Keratinocyte (primary cell): ENCODE data around the gene BORCS6. TPM values are rescaled to one million over a fixed set of nuclear protein-coding genes. Genes with fewer than 3 reads are reported as not detected.
A peak's percentile ranks its signal among the peaks of the same experiment; 100 is the strongest.

Experiments
- DNase-seq: peaks from one replicate; pipeline ENCODE4 v3.0.0-alpha.2; 2011; ENCODE audit warnings: low read depth, missing footprints, low spot score
- FAIRE-seq: peaks from 2 replicates; lab custom pipeline; 2011; peaks lifted over from hg19 to GRCh38; lab: Jason Lieb, UNC
- H2AFZ ChIP-seq: 2 replicates; pipeline ENCODE4 v1.6.0; 2012; ENCODE audit warnings: low read length, control low read depth, inconsistent platforms; ENCODE audit not compliant: control insufficient read depth
- H3K27ac ChIP-seq: 2 replicates; pipeline ENCODE4 v1.5.1; 2011; ENCODE audit warnings: low read length; ENCODE audit not compliant: control insufficient read depth, insufficient read depth
- H3K27me3 ChIP-seq: 3 replicates; pipeline ENCODE4 v1.6.0; 2011; ENCODE audit warnings: low read length; ENCODE audit not compliant: control insufficient read depth, insufficient read depth; ENCODE audit errors: extremely low read depth
- H3K36me3 ChIP-seq, 2 experiments: 2 replicates in 1 of 2; 3 replicates in 1 of 2; pipeline ENCODE4 v1.5.1; 2011; ENCODE audit warnings: low read length in 2 of 2, mild to moderate bottlenecking in 1 of 2; ENCODE audit not compliant: control insufficient read depth in 2 of 2, insufficient read depth in 2 of 2; ENCODE audit errors: extremely low read depth in 1 of 2
- H3K4me1 ChIP-seq: 3 replicates; pipeline ENCODE4 v1.5.1; 2011; ENCODE audit warnings: low read length; ENCODE audit not compliant: control insufficient read depth, insufficient read depth; ENCODE audit errors: extremely low read depth
- H3K4me2 ChIP-seq: 3 replicates; pipeline ENCODE4 v1.6.0; 2011; ENCODE audit warnings: low read depth, low read length; ENCODE audit not compliant: control insufficient read depth, insufficient read depth; ENCODE audit errors: extremely low read depth
- H3K4me3 ChIP-seq, 3 experiments: fragments of 200-600 bp in 1 of 3; sonication (generic) in 1 of 3; 2 replicates in 2 of 3; 3 replicates in 1 of 3; pipeline ENCODE4 v1.5.1; 2011 to 2016; ENCODE audit warnings: low read length in 3 of 3, mild to moderate bottlenecking in 3 of 3, control low read depth in 2 of 3, inconsistent platforms in 1 of 3, low read depth in 1 of 3, mixed read lengths in 1 of 3, mixed run types in 1 of 3, moderate library complexity in 1 of 3; ENCODE audit not compliant: control insufficient read depth in 2 of 3, insufficient read depth in 2 of 3; ENCODE audit errors: extremely low read depth in 1 of 3
- H3K79me2 ChIP-seq: 2 replicates; pipeline ENCODE4 v1.6.0; 2012; ENCODE audit warnings: low read length; ENCODE audit not compliant: control insufficient read depth, insufficient read depth
- H3K9ac ChIP-seq: 3 replicates; pipeline ENCODE4 v1.6.0; 2011; ENCODE audit warnings: low read length; ENCODE audit not compliant: control insufficient read depth, insufficient read depth; ENCODE audit errors: extremely low read depth
- H3K9me1 ChIP-seq: 3 replicates; pipeline ENCODE4 v1.6.0; 2011; ENCODE audit warnings: low read length; ENCODE audit not compliant: control insufficient read depth, insufficient read depth; ENCODE audit errors: extremely low read depth
- H3K9me3 ChIP-seq: 2 replicates; pipeline ENCODE4 v1.5.1; 2012; ENCODE audit warnings: low read depth, low read length; ENCODE audit not compliant: control insufficient read depth
- H4K20me1 ChIP-seq: 3 replicates; pipeline ENCODE4 v1.6.0; 2011; ENCODE audit warnings: low read length; ENCODE audit not compliant: control insufficient read depth, insufficient read depth; ENCODE audit errors: extremely low read depth
- EZH2 ChIP-seq: IDR thresholded peaks from one replicate; pipeline ENCODE4 v1.6.1; 2012; ENCODE audit warnings: inconsistent platforms, mild to moderate bottlenecking, low read length, moderate library complexity
- dilution Hi-C: fragments of 300-500 bp; cut with MboI; formaldehyde crosslinking; loops from one replicate; pipeline ENCODE4 v1.7.0; 2020; ENCODE audit warnings: low sequenced_read_pairs; ENCODE audit not compliant: extremely low pct_ligation_motif_present
- polyA plus RNA-seq, 5 experiments: library from polyadenylated mRNA; depleted of rRNA in 3 of 5; stranded (reverse) in 3 of 5; stranded (forward) in 1 of 5; unstranded in 1 of 5; fragments of >200 nt; gene quantifications; 1 replicate in 1 of 5; 2 replicates in 3 of 5; 3 replicates in 1 of 5; pipeline versions ENCODE4 v1.2.1 to v1.2.3, GENCODE V29; 2011 to 2012; ENCODE audit warnings: missing spikeins in 2 of 5, low read depth in 1 of 5, low replicate concordance in 1 of 5
- TF ChIP-seq, protein P1 (sequence below), 3 experiments: IDR thresholded peaks in 1 of 3; conservative IDR thresholded peaks in 1 of 3; optimal IDR thresholded peaks in 1 of 3; 2 replicates in 2 of 3; 3 replicates in 1 of 3; pipeline versions ENCODE3 to v1.5.1; 2011; ENCODE audit warnings: low read length in 3 of 3, mild to moderate bottlenecking in 3 of 3, moderate library complexity in 2 of 3, control low read depth in 1 of 3, inconsistent platforms in 1 of 3; ENCODE audit not compliant: insufficient read depth in 2 of 3; ENCODE audit errors: extremely low read depth in 1 of 3

Gene BORCS6
- polyA plus RNA-seq, 1 donor (not counting 4 experiments of a cell fraction or from before 2014, with no cell fraction given), result 4.2 TPM

DNA sequence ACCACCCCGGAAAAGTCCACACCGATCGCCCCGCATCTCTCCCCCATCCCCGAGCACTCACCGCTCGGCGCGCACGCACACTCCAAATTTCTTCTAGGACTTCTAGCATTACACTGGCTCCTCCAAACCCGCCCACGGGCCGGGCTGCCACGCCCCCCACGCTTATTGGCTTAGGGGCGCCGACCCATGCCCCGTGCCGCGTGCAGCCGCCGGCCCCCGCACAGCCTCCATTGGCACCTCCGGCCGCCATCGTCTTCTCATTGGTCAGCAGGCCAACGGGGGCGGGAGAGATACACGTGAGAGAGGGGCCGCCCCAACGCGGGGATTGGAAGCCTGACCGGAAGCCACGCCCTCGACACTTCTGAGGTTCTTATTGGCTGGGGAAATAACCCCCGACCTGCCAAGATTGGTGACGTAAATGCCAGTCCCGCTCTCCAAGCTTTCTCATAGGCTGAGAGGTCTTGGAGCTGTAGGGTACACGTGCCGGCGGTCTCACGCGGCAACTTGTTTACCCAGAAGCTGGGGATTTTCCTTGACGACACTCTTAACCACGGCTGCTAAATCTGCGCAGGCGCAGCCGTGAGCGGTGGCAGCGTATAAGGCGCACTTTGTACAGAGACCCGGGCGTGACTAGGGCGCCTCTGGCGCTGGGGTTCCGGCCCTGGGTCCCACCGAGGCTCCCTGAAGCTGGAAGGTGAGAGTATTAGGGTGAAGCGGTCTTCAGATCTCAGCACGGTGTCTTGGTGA lies 33.6 kb downstream of the BORCS6 start:
- peak overlapping the region; percentile 100 for H3K9ac ChIP-seq
- no peaks in the 10 kb centered on the region for H3K9me3 ChIP-seq
- no peaks in the 10 kb centered on the region for H3K27me3 ChIP-seq
- DNase-seq (peak; percentile 100), FAIRE-seq (peak; percentile 98)
- peaks cover 39% of the 10 kb centered on the region for H3K79me2 ChIP-seq
- no peak overlapping the region for H2AFZ ChIP-seq
- peaks cover 36% of the 10 kb centered on the region for H3K4me1 ChIP-seq
- H3K36me3 ChIP-seq, result peaks cover 12 to 33% of the 10 kb centered on the region in 2 experiments
- H3K4me3 ChIP-seq, result peak overlapping the region; percentile 78 to 100 (median 79)
- dilution Hi-C loops, result no loop called here
- H3K27ac ChIP-seq, result peak overlapping the region; percentile 100
- peaks cover 7% of the 10 kb centered on the region for H3K9me1 ChIP-seq
- peaks cover 3% of the 10 kb centered on the region for H4K20me1 ChIP-seq
- TF ChIP-seq, protein P1, sequence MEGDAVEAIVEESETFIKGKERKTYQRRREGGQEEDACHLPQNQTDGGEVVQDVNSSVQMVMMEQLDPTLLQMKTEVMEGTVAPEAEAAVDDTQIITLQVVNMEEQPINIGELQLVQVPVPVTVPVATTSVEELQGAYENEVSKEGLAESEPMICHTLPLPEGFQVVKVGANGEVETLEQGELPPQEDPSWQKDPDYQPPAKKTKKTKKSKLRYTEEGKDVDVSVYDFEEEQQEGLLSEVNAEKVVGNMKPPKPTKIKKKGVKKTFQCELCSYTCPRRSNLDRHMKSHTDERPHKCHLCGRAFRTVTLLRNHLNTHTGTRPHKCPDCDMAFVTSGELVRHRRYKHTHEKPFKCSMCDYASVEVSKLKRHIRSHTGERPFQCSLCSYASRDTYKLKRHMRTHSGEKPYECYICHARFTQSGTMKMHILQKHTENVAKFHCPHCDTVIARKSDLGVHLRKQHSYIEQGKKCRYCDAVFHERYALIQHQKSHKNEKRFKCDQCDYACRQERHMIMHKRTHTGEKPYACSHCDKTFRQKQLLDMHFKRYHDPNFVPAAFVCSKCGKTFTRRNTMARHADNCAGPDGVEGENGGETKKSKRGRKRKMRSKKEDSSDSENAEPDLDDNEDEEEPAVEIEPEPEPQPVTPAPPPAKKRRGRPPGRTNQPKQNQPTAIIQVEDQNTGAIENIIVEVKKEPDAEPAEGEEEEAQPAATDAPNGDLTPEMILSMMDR (optimal IDR thresholded peaks at IDR 0.05 in 1 of 3, IDR thresholded peaks at IDR 0.05 in 1 of 3, conservative IDR thresholded peaks at IDR 0.05 in 1 of 3; ENCODE audit: extremely low read depth in 1 of 3, insufficient read depth in 2 of 3, low read length in 3 of 3), result no peak
- peak overlapping the region; percentile 96 for H3K4me2 ChIP-seq

GRCh38 chr17:8155996-8156245 lies 34.1 kb downstream of the BORCS6 start:
- TF ChIP-seq EZH2, result no peak
- TF ChIP-seq, protein P1 (optimal IDR thresholded peaks at IDR 0.05 in 1 of 3, IDR thresholded peaks at IDR 0.05 in 1 of 3, conservative IDR thresholded peaks at IDR 0.05 in 1 of 3; ENCODE audit: extremely low read depth in 1 of 3, insufficient read depth in 2 of 3, low read length in 3 of 3), result no peak
- Histone ChIP-seq H3K9me3 (no peaks in the 10 kb centered on the region), H2AFZ (no peak overlapping the region), H3K36me3 (peaks cover 8 to 29% of the 10 kb centered on the region in 2 experiments), H3K4me3 (peak overlapping the region; percentile 78 to 100 (median 79)), H3K9ac (peak overlapping the region; percentile 100), H4K20me1 (peaks cover 3% of the 10 kb centered on the region), H3K27me3 (no peaks in the 10 kb centered on the region), H3K27ac (peak overlapping the region; percentile 98), H3K9me1 (peaks cover 11% of the 10 kb centered on the region), H3K79me2 (peaks cover 41% of the 10 kb centered on the region), H3K4me1 (peaks cover 39% of the 10 kb centered on the region), H3K4me2 (peak overlapping the region; percentile 86)
- FAIRE-seq (no peak), DNase-seq (no peak)
- dilution Hi-C loops, result no loop called here
